ENCODE data around the gene AANAT. TPM values are rescaled to one million over a fixed set of nuclear protein-coding genes. Genes with fewer than 3 reads are reported as not detected.
A peak's percentile ranks its signal among the peaks of the same experiment; 100 is the strongest.

The AANAT gene
- polyA plus RNA-seq, 2 of the 4 experiments (the other 2 are of a cell fraction): 0.08 TPM; not detected in 1

DNA sequence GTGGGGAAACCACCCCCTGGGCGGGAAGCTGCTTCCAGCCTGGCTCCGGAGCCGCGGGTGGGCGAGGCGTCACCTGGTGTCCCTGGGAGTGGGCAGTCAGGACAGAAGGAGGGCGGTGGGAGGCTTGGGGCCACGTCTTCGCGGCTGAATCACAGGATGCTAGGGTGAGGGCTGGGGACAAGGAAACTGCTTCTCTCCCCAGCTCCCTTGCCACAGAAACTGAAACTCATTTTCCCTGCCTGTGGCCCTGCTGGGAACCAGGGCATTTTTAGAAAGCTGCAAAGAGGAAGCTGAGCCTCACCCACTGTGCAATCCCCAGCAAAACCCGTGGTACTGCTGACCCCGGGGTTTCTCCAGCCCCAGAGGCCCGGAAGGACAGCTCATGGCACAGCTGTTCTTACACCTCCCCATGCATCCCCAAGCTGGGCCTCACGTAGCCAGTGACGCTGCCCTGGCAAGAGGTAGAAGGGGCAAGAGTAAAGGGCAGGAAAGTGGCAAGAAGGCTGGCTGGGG lies 25.6 kb downstream of the AANAT start (continued):
- TF ChIP-seq PHF8 (IDR thresholded peaks at IDR 0.05; ENCODE audit: borderline replicate concordance, low read depth) (no peak), RARB (CRISPR knock-in tag; IDR thresholded peaks at IDR 0.05) (no peak), POLR2A (IDR thresholded peaks at IDR 0.05; ENCODE audit: low read length) (no peak)

DNA sequence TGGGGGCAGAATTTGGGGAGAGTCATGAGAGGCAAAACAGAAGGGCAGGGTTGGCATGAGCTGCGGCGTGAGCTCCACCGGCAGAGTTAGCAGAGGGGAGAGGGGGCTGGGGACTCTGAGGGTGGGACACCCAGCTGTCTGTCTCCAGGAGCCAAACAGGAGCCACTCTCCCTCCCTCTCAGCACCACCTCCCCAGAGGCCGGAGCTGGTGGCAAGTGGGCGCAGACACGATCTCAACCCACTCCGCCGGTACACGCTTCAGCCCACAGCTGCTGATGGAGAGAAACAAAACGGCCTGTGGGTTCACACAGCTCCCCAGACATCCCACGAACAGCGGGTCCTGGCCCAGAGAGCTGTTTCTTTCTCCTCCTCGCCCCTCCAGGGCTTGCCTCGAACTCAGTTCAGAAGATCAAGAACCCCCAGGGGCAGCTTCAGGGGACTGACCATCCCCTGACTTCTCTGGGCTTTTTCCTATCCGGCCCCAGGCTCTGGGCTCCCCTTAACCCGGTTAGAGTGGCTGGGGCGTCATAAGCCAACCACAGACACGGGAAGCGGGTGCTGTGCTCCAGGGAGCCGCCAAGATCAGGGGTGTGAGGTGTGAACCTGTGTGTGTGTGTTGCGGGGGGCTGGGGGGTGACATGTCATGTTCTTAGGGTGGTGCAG lies 26.2 kb downstream of the AANAT start:
- no peaks in the 10 kb centered on the region for H3K9me3 ChIP-seq
- H3K4me2 ChIP-seq: no peak overlapping the region
- H3K4me1 ChIP-seq: peaks cover 35% of the 10 kb centered on the region
- WGBS (ENCODE audit: missing lambda C conversion rate): 89% methylated on average over 21 of the region's 21 CpGs
- H3K27ac ChIP-seq: peak overlapping the region in 1 of 2 experiments; percentile 62; a peak in 3 of 6 replicates
- ChIA-PET CTCF (interaction anchor here (0.6 to 64.5 kb wide), 9 partner anchors 8 to 118 kb away, joined by 3 to 1994 read pairs (median 4); partner anchors contain the start of genes AANAT and UBE2O), POLR2A (no interaction called here)
- ATAC-seq: no peak
- no peak for FAIRE-seq
- H3K4me3 ChIP-seq: no peak overlapping the region
- TF ChIP-seq TP53 (CRISPR knock-in tag; IDR thresholded peaks at IDR 0.05) (no peak), KDM5A (IDR thresholded peaks at IDR 0.05) (no peak), RNF2 (IDR thresholded peaks at IDR 0.05; ENCODE audit: borderline replicate concordance, low read depth) (no peak), RFX5 (IDR thresholded peaks at IDR 0.05) (no peak), SMC3 (IDR thresholded peaks at IDR 0.05) (no peak), NFE2L2 (conservative IDR thresholded peaks at IDR 0.05; ENCODE audit: low read length) (no peak)
- TF ChIP-seq, protein P1, sequence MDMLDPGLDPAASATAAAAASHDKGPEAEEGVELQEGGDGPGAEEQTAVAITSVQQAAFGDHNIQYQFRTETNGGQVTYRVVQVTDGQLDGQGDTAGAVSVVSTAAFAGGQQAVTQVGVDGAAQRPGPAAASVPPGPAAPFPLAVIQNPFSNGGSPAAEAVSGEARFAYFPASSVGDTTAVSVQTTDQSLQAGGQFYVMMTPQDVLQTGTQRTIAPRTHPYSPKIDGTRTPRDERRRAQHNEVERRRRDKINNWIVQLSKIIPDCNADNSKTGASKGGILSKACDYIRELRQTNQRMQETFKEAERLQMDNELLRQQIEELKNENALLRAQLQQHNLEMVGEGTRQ (IDR thresholded peaks at IDR 0.05): no peak
- no peak for DNase-seq (ENCODE audit: low read depth in 1 of 2, low spot score in 1 of 2)

DNA sequence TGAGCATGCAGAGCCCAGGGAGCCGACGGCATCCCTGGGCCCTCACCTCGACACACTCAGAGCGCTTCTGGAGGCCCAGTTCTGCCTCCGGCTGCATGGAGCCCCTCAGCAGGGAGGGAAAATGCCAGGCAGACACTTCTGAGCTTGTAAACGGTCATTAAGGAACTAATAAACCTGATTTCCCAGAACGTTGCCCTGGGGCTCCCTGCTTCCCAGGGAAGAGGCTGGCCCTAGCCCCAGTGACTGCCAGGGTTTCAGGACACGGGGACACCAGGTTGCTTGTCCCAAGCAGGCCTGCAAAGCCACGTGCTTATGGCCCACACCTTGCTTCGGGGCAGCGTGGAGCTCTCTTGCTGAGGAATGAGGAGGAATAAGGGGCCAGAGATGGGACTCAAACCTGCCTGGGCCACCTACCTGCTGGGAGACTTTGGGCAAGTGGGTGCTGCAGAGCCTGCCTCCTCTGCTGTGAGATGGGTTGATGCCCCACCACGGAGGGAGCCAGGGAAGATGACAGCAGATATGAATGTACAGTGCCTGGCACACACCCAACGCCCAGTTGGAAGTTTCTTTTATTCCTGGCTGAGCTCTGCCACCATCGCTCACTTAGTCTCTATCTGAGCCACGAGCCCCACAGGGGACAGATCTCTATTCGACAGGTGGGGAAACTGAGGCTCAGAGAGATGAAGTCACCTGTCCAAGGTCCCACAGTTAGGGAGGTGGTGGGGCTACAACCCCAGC lies 28.4 kb downstream of the AANAT start:
- ATAC-seq (no peak), FAIRE-seq (no peak), DNase-seq (ENCODE audit: low read depth in 1 of 2, low spot score in 1 of 2) (no peak)
- Histone ChIP-seq H3K9me3 (no peaks in the 10 kb centered on the region), H3K4me1 (peaks cover 44% of the 10 kb centered on the region), H3K27ac (no peak overlapping the region), H3K4me3 (no peak overlapping the region), H3K4me2 (no peak overlapping the region)
- WGBS (ENCODE audit: missing lambda C conversion rate): 91% methylated on average over 14 of the region's 16 CpGs
- ChIA-PET POLR2A (no interaction called here), CTCF (interaction anchor here (0.6 to 64.5 kb wide), 8 partner anchors 10 to 202 kb away, joined by 3 to 1994 read pairs (median 22); partner anchors contain the start of genes AANAT and UBE2O)
- no peak for TF ChIP-seq FOSL2 (IDR thresholded peaks at IDR 0.05)
- no peak for TF ChIP-seq FOSL2 (CRISPR knock-in tag; IDR thresholded peaks at IDR 0.05)
- no peak for TF ChIP-seq HDAC2 (IDR thresholded peaks at IDR 0.05)
- no peak for TF ChIP-seq HOXB13 (CRISPR knock-in tag; IDR thresholded peaks at IDR 0.05; ENCODE audit: low read depth)
- TF ChIP-seq ESRRA (IDR thresholded peaks at IDR 0.05; ENCODE audit: borderline replicate concordance, low read length): no peak
- no peak for TF ChIP-seq RFX5 (IDR thresholded peaks at IDR 0.05)
- TF ChIP-seq, protein P2, sequence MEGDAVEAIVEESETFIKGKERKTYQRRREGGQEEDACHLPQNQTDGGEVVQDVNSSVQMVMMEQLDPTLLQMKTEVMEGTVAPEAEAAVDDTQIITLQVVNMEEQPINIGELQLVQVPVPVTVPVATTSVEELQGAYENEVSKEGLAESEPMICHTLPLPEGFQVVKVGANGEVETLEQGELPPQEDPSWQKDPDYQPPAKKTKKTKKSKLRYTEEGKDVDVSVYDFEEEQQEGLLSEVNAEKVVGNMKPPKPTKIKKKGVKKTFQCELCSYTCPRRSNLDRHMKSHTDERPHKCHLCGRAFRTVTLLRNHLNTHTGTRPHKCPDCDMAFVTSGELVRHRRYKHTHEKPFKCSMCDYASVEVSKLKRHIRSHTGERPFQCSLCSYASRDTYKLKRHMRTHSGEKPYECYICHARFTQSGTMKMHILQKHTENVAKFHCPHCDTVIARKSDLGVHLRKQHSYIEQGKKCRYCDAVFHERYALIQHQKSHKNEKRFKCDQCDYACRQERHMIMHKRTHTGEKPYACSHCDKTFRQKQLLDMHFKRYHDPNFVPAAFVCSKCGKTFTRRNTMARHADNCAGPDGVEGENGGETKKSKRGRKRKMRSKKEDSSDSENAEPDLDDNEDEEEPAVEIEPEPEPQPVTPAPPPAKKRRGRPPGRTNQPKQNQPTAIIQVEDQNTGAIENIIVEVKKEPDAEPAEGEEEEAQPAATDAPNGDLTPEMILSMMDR (IDR thresholded peaks at IDR 0.05): no peak
- TF ChIP-seq, protein P3, sequence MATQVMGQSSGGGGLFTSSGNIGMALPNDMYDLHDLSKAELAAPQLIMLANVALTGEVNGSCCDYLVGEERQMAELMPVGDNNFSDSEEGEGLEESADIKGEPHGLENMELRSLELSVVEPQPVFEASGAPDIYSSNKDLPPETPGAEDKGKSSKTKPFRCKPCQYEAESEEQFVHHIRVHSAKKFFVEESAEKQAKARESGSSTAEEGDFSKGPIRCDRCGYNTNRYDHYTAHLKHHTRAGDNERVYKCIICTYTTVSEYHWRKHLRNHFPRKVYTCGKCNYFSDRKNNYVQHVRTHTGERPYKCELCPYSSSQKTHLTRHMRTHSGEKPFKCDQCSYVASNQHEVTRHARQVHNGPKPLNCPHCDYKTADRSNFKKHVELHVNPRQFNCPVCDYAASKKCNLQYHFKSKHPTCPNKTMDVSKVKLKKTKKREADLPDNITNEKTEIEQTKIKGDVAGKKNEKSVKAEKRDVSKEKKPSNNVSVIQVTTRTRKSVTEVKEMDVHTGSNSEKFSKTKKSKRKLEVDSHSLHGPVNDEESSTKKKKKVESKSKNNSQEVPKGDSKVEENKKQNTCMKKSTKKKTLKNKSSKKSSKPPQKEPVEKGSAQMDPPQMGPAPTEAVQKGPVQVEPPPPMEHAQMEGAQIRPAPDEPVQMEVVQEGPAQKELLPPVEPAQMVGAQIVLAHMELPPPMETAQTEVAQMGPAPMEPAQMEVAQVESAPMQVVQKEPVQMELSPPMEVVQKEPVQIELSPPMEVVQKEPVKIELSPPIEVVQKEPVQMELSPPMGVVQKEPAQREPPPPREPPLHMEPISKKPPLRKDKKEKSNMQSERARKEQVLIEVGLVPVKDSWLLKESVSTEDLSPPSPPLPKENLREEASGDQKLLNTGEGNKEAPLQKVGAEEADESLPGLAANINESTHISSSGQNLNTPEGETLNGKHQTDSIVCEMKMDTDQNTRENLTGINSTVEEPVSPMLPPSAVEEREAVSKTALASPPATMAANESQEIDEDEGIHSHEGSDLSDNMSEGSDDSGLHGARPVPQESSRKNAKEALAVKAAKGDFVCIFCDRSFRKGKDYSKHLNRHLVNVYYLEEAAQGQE (IDR thresholded peaks at IDR 0.05): no peak
- TF ChIP-seq MAZ (IDR thresholded peaks at IDR 0.05; ENCODE audit: borderline replicate concordance, low read depth, low read length): no peak
- TF ChIP-seq ZSCAN20 (CRISPR knock-in tag; IDR thresholded peaks at IDR 0.05): no peak
- no peak for TF ChIP-seq SREBF2 (IDR thresholded peaks at IDR 0.05)
- no peak for TF ChIP-seq CEBPB (IDR thresholded peaks at IDR 0.05)
- no peak for TF ChIP-seq MYC (IDR thresholded peaks at IDR 0.05; ENCODE audit: borderline replicate concordance, low read length)
